Transverse colon (tissue), 4 donors: ENCODE measurements around the gene RNF145. TPM values are rescaled to one million over a fixed set of nuclear protein-coding genes. Genes with fewer than 3 reads are reported as not detected.

Source experiments
- DNase-seq: peaks from one replicate; pipeline ENCODE4 v3.0.0-alpha.2; 2019
- H3K27ac ChIP-seq, 4 donors: fragments of 200-600 bp; sonication (generic); 2 replicates each; pipeline ENCODE4 v1.5.1; 2016 to 2018; ENCODE audit warnings: inconsistent platforms in 4 of 4
- H3K27me3 ChIP-seq: fragments of 200-600 bp; sonication (generic); 2 replicates; pipeline ENCODE4 v1.5.1; 2017; ENCODE audit warnings: inconsistent platforms
- H3K36me3 ChIP-seq, 4 donors: fragments of 200-600 bp; sonication (generic); 2 replicates each; pipeline ENCODE4 v1.5.1; 2017 to 2019; ENCODE audit warnings: inconsistent platforms in 4 of 4
- H3K4me1 ChIP-seq, 4 donors: fragments of 200-600 bp; sonication (generic); 2 replicates each; pipeline ENCODE4 v1.5.1; 2017 to 2020; ENCODE audit warnings: inconsistent platforms in 4 of 4
- H3K4me3 ChIP-seq, 4 donors: fragments of 200-600 bp; sonication (generic); 1 replicate in 1 of 4; 2 replicates in 3 of 4; pipeline versions ENCODE4 v1.5.1 to v1.6.1; 2017 to 2019; ENCODE audit warnings: inconsistent platforms in 4 of 4
- H3K9me3 ChIP-seq, 2 donors: fragments of 200-600 bp; sonication (generic); 2 replicates each; pipeline ENCODE4 v1.5.1; 2017 to 2019; ENCODE audit warnings: inconsistent platforms in 2 of 2
- CTCF ChIP-seq, 5 experiments: fragments of 200-600 bp in 3 of 5; fragments of 450-650 bp in 2 of 5; sonication (generic) in 3 of 5; IDR thresholded peaks; 1 replicate in 2 of 5; 2 replicates in 3 of 5; pipeline ENCODE4 v1.5.1; 2016 to 2017; ENCODE audit warnings: antibody characterized with exemption in 5 of 5, inconsistent platforms in 3 of 5, mild to moderate bottlenecking in 2 of 5, moderate library complexity in 1 of 5
- EP300 ChIP-seq: sonication (generic); formaldehyde crosslinking; IDR thresholded peaks from one replicate; pipeline ENCODE4 v1.6.1; 2017; ENCODE audit warnings: antibody characterized with exemption, low read depth
- POLR2A ChIP-seq: fragments of 450-650 bp; IDR thresholded peaks from one replicate; pipeline ENCODE4 v1.6.1; 2016; ENCODE audit warnings: antibody characterized with exemption, mild to moderate bottlenecking, moderate library complexity
- POLR2AphosphoS5 ChIP-seq, 3 donors: sonication (generic); formaldehyde crosslinking; IDR thresholded peaks; one replicate each; pipeline ENCODE4 v1.6.1; 2016; ENCODE audit warnings: antibody characterized with exemption in 3 of 3
- WGBS, 2 donors: methylation state at CpG; one replicate each; pipeline ENCODE4 v1.1.5; 2018; ENCODE audit warnings: low coverage in 1 of 2; 5-methylcytosine and 5-hydroxymethylcytosine counted together
- in situ Hi-C, 4 donors: fragments of 200-750 bp; cut with MboI; loops; one replicate each; pipeline versions ENCODE4 v1.15.0 to v1.15.1; 2017; ENCODE audit warnings: low sequenced_read_pairs in 3 of 4, low pct_ligation_motif_present in 1 of 4, low pct_unique_long_range_greater_than_20kb in 1 of 4
- intact Hi-C: fragments of 100-400 bp; cut with DNase I; formaldehyde crosslinking; loops from one replicate; pipeline ENCODE4 v1.15.1; 2023; ENCODE audit warnings: low total_unique reads
- total RNA-seq, 4 donors: library from RNA; depleted of rRNA; stranded (reverse); fragments of >200 nt; gene quantifications; one replicate each; pipeline ENCODE4 v1.1.0, GENCODE V29; 2016

The RNF145 gene
- total RNA-seq, 4 donors from 2014 or later = 11.5 to 59.4 (median 29.2) TPM

GRCh38 chr5:159131951-159132350 is 77.4 kb downstream of the RNF145 start:
- no peak for TF ChIP-seq CTCF (IDR thresholded peaks at IDR 0.05)
- TF ChIP-seq POLR2A = no peak
- no peak for TF ChIP-seq EP300
- no peak for TF ChIP-seq POLR2AphosphoS5 (IDR thresholded peaks at IDR 0.05)
- peaks cover 10% of the 10 kb centered on the region for H3K27me3 ChIP-seq
- intact Hi-C loops = loop anchor here (10.0 kb wide), 1 partner anchor 1917 kb away; no protein-coding TSS in a partner anchor

GRCh38 chr5:159130871-159131270 is 78.5 kb downstream of the RNF145 start:
- TF ChIP-seq CTCF (IDR thresholded peaks at IDR 0.05) = no peak
- TF ChIP-seq POLR2A = no peak
- no peak for TF ChIP-seq EP300
- no peak for TF ChIP-seq POLR2AphosphoS5 (IDR thresholded peaks at IDR 0.05)
- DNase-seq = no peak
- H3K4me1 ChIP-seq = no peaks in the 10 kb centered on the region
- no peaks in the 10 kb centered on the region for H3K36me3 ChIP-seq
- peaks cover 19% of the 10 kb centered on the region for H3K27me3 ChIP-seq
- 40% methylated on average over 3 of the region's 3 CpGs; no CpG with 5 or more reads in 1 of the 2 donors for WGBS, 2 donors
- in situ Hi-C loops = loop anchor here in 2 of 4 donors (25.0 kb wide), 1 partner anchor 1369 kb away; no protein-coding TSS in a partner anchor
- peaks cover 0 to 1% of the 10 kb centered on the region in 2 donors for H3K9me3 ChIP-seq
- intact Hi-C loops = loop anchor here (10.0 kb wide), 1 partner anchor 1916 kb away; no protein-coding TSS in a partner anchor
- no peak overlapping the region for H3K27ac ChIP-seq
- no peak overlapping the region for H3K4me3 ChIP-seq

More at GRCh38 chr5:159131951-159132350, 77.4 kb downstream of the RNF145 start:
- Histone ChIP-seq H3K9me3 (no peaks in the 10 kb centered on the region), H3K4me1 (no peaks in the 10 kb centered on the region), H3K27ac (no peak overlapping the region), H3K36me3 (no peaks in the 10 kb centered on the region), H3K4me3 (no peak overlapping the region)
- no peak for DNase-seq
- 70 to 77% methylated on average over 4 of the region's 4 CpGs for WGBS, 2 donors
- in situ Hi-C loops = loop anchor here in 2 of 4 donors (25.0 kb wide), 1 partner anchor 1370 kb away; no protein-coding TSS in a partner anchor

GRCh38 chr5:159128070-159128541 is 81.2 kb downstream of the RNF145 start:
- Histone ChIP-seq H3K4me3 (no peak overlapping the region), H3K27ac (no peak overlapping the region), H3K4me1 (no peaks in the 10 kb centered on the region), H3K27me3 (peaks cover 22% of the 10 kb centered on the region), H3K36me3 (no peaks in the 10 kb centered on the region), H3K9me3 (peaks cover 0 to 6% of the 10 kb centered on the region in 2 donors)
- 94 to 100% methylated on average over 4 to 6 of the region's 6 CpGs for WGBS, 2 donors
- in situ Hi-C loops = loop anchor here in 3 of 4 donors (10.0 to 25.0 kb wide), 2 partner anchors 443 to 1366 kb away; no protein-coding TSS in a partner anchor
- TF ChIP-seq EP300 (no peak), CTCF (IDR thresholded peaks at IDR 0.05) (no peak), POLR2AphosphoS5 (IDR thresholded peaks at IDR 0.05) (no peak), POLR2A (no peak)
- intact Hi-C loops = no loop called here
- DNase-seq = no peak

GRCh38 chr5:159123700-159124099 is 85.7 kb downstream of the RNF145 start:
- in situ Hi-C loops = loop anchor here in 3 of 4 donors (10.0 to 25.0 kb wide), 3 partner anchors 439 to 1036 kb away; no protein-coding TSS in a partner anchor
- Histone ChIP-seq H3K27me3 (peaks cover 22% of the 10 kb centered on the region), H3K4me3 (no peak overlapping the region), H3K4me1 (no peaks in the 10 kb centered on the region), H3K36me3 (no peaks in the 10 kb centered on the region), H3K9me3 (peaks cover 0 to 6% of the 10 kb centered on the region in 2 donors), H3K27ac (no peak overlapping the region)
- DNase-seq = no peak
- WGBS, 2 donors = 33 to 65% methylated on average over 2 to 3 of the region's 3 CpGs
- no peak for TF ChIP-seq EP300
- intact Hi-C loops = no loop called here
